Adrenal gland (tissue), 5 donors: Measurements from ENCODE around the gene NUDT9.
"Not testable (repeated sequence)": the region's sequence is repeated elsewhere in the genome, so short reads cannot be mapped to it uniquely, and the experiment has no call there.

ENCODE experiments used
- POLR2A ChIP-seq, 2 donors: fragments of 450-650 bp; IDR thresholded peaks; one replicate each; pipeline ENCODE4 v1.6.1; 2017; ENCODE audit warnings: antibody characterized with exemption in 2 of 2, mild to moderate bottlenecking in 2 of 2, moderate library complexity in 1 of 2
- TF ChIP-seq, protein P1 (sequence below), 6 experiments: fragments of 450-650 bp in 4 of 6; fragments of 200-600 bp in 2 of 6; sonication (generic) in 1 of 6; IDR thresholded peaks; 1 replicate in 5 of 6; 2 replicates in 1 of 6; pipeline versions ENCODE4 v1.5.1 to v1.8.0; 2016 to 2021; ENCODE audit warnings: antibody characterized with exemption in 6 of 6, mild to moderate bottlenecking in 2 of 6, moderate library complexity in 1 of 6
- donor health status: DM: no; HTN: no; CAD: no.

DNA sequence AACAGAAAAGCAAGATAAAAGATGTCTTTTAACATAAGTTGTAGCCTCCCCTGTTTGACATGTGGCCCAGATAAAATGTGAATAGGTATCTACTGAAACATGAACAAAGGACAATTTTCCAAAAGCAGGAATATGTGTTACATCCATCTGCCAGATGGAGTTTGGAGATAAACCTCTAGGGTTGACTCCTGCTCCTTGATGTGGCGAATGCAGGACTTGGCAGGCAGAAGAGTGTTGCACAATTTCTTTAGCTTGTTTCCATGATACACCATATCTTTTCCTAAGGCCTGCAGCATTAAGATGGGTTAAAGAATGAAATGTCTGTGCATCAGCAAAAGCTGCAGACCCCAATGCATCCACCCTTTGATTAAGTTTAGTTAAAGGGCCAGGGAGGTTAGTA is 18.6 kb upstream of the NUDT9 start:
- not testable (repeated sequence) for TF ChIP-seq POLR2A (IDR thresholded peaks at IDR 0.05)
- TF ChIP-seq, protein P1, sequence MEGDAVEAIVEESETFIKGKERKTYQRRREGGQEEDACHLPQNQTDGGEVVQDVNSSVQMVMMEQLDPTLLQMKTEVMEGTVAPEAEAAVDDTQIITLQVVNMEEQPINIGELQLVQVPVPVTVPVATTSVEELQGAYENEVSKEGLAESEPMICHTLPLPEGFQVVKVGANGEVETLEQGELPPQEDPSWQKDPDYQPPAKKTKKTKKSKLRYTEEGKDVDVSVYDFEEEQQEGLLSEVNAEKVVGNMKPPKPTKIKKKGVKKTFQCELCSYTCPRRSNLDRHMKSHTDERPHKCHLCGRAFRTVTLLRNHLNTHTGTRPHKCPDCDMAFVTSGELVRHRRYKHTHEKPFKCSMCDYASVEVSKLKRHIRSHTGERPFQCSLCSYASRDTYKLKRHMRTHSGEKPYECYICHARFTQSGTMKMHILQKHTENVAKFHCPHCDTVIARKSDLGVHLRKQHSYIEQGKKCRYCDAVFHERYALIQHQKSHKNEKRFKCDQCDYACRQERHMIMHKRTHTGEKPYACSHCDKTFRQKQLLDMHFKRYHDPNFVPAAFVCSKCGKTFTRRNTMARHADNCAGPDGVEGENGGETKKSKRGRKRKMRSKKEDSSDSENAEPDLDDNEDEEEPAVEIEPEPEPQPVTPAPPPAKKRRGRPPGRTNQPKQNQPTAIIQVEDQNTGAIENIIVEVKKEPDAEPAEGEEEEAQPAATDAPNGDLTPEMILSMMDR (IDR thresholded peaks at IDR 0.05): peak in 1 of 6 experiments; percentile 10
